GM10847 (cell line): ENCODE measurements around the gene HMGN4.

Source experiments
- POLR2A ChIP-seq: IDR thresholded peaks from 2 replicates; pipeline ENCODE4 v1.6.1; 2011; ENCODE audit not compliant: insufficient read length; ENCODE audit errors: extremely low read depth

The HMGN4 gene

DNA sequence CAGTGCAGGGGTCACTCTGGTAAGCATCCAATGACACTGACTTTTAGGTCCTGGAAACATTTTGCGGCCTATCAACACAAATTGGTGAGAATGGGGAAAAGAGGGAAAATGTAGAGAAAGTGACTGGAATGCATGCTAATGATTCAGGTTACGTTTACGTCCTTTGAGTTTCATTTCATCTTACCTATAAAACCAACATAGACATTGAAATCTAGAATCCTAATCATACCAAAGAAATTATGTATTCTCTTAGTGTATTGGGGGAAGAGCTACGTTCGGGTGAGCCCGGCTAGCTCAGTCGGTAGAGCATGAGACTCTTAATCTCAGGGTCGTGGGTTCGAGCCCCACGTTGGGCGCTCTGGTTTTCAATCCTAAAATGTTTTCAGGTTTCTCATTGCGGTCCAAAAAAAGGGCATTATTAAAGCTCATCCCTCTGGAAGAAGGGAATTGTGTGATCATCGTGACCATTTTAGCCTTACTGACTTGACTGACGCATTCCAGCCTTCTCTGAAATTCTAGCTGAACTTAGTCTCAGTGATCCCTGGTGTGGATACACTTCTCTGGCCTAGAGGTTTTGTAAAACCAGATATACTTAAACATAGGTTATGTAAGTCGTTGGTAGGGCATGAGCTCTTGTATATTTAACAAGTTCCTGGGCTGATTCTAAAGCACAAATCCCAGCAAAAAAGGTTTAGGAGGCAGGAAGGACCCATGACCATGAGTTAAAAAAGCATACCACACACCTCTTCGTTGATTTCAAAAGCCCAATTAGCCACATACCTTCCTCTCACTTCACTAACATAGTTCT is 18.3 kb downstream of the HMGN4 start:
- no peak for TF ChIP-seq POLR2A

DNA sequence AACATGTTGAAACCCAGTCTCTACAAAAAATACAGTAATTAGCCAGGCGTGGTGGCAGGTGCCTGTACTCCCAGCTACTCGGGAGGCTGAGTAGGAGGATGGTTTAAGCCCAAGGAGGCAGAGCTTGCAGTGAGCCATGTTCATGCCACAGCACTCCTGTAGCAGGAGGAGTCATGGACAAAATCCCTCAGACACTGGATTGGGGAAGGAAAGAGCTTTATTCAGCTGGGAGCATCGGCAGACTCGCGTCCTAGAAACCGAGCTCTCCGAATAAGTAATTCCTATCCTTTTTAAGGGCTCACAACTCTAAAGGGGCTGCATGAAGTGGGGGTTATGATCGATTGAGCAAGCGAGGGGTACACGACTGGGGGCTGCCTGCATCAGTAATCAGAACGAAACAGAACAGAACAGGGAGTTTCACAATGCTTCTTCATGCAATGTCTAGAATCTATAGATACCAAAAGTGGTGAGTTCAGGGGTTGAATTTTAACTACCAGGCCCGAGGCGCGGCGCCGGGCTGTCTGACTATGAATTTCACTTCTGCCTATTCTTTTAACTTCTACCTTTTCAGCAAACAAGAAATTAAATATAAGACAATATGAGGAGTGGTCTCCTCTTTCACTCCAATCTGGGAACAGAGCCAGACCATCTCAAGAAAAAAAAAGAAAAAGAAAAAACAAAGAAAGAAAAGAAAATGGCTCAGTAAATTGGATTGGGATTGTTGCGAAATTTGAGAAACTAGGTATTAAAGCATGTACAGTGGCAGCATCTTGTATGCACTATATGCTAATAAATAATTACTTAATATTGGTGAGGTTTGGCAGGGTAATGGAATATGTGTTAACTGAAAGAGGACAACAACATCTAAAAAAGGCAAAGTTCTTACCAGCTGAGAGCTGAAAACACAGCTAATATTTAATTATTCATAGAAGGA is 23.6 kb downstream of the HMGN4 start:
- no peak for TF ChIP-seq POLR2A

DNA sequence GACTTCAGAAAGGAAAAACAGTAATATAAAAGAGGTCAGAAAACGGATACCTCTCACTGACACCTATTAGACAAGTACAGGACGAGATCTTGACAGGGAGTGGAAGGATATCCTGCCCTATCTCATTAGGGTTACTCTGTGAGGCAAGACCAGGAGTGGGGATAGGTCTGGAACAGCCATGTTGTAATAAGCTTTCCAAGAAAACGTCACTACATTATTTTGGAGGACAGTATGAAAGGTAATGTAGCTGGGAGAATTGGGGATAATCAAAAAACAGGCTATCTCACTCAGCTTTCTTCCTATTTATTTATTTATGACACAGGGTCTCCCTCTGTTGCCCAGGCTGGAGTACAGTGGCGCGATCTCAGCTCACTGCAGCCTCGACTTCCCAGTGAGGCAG is 25.3 kb downstream of the HMGN4 start:
- no peak for TF ChIP-seq POLR2A

DNA sequence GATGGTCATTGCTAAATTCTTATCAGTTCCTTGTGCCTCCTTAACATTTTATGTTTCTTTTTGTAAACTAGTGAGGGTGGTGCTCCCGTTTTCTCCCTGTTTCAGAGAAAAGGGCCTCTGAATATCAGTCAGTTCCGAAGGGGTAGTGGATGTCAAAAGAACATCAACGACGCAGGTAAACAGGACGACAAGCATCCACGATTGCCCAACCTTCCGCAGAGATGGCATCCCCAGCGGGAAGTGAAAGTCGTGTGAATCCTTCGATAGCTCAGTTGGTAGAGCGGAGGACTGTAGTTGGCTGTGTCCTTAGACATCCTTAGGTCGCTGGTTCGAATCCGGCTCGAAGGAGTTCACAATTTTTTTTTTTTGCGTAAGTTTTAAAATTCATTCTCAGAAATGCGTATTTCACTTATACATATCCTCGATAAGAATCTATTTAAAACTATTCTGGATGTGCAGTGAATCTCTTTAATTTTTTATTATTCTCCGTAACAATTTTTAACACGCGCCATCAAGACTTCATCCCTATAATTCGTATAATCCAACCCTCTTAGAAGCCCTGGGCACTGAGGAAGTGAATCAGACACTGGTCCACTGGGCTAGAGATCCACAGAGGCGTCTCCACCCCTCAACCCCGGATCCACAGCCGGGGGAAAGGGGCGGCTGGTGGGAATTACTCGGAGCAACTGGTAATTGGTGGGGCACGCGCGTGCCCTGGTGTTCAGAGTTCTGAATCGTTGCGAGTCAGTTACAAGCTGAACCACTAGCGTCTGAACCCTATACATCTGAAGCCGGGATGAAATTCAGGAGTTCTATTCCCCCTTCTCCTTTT is 30.7 kb downstream of the HMGN4 start:
- TF ChIP-seq POLR2A, result no peak

DNA sequence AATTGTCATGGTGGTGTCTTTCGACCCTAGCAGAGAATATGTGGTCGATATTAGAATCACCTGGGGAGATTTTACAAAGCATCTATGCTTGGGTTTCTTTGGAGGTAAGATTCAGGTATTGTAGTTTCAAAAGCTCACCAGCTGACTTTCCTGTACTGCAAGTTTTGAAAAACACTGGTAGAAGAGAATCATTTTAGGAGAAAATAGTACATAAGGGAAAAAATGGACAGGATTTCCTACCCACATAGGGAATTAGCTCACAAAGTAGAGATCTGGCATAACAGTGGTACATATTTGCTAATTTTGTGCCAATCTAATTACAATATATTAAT is 31.2 kb downstream of the HMGN4 start:
- no peak for TF ChIP-seq POLR2A

DNA sequence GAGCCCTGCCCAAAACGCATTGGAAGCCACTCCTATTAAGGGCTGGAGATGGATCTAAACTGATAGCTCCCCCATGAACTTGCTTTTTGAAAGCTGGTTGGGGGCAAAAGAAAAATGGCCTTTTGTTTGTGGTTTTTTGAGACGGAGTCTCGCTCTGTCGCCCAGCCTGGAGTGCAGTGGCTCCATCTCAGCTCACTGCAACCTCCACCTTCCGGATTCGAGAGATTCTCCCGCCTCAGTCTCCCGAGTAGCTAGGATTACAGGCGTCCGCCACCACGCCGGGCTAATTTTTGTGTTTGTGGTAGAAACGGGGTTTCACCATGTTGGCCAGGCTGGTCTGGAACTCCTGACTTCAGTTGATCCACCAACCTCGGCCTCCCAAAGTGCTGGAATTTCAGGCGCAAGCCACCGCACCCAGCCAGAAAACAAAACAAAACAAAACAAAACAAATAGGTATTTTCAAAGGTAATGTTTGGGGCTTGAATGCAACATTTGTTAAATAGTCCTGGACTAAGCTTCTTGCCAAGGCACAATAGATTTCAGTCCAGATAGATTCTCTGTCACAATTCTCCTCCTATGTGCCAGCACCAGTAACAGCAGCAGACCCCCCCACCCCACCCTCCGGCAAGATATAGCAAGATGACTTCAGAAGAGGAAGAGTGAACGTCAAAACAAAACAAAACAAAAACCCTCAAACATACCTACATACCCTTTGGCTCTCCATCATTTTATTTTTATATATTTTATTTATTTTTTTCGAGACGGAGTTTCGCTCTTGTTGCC is 32.1 kb downstream of the HMGN4 start:
- TF ChIP-seq POLR2A, result no peak

DNA sequence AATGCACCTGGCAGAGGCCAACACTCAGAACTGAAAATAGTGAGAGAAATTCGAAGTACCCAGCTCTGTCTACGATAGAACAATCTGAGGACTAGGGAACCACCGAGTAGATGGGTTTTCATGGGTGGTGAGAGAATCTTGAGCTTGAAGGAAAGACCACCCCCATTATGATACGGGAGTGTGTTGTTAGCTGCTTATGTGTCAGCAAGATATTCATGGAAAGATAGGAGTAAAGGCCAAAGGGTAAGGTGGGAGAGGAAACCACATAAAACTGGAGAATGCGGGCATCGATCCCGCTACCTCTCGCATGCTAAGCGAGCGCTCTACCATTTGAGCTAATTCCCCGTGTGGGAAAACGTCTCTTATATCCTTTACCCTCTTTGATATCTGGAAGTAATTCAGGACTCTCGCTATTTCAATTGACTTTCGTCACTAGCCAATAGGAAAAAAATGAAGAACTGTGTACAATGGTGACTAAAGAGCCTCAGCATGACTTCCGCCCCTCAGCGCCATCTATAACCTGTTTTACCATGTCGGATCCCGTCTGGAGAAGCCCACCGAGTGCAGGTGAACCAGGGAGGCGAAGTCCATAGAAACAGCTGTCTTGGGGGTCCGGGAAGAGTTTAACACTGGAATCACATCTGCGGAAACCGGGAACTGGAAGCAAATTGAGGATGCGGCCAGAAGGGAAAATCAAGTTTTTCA is 33.6 kb downstream of the HMGN4 start:
- TF ChIP-seq POLR2A, result no peak

DNA sequence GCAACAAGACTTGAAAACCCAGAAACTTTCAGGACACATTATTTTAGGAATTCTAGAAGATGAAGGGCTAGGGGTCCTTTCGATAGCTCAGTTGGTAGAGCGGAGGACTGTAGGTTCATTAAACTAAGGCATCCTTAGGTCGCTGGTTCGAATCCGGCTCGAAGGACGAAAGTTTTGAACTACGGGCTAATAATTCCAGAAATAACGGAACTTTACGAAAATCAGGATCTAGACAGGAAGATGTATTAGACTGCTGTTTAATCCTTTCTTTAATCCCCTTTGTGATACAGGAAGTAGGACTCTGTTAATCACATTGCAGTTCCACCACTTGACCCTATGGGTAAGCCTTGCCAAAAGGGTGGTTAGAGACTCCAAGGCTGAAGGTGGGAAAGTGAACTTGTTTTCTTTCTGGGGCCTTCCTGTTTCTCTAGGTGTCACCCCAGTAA is 37.4 kb downstream of the HMGN4 start:
- no peak for TF ChIP-seq POLR2A

DNA sequence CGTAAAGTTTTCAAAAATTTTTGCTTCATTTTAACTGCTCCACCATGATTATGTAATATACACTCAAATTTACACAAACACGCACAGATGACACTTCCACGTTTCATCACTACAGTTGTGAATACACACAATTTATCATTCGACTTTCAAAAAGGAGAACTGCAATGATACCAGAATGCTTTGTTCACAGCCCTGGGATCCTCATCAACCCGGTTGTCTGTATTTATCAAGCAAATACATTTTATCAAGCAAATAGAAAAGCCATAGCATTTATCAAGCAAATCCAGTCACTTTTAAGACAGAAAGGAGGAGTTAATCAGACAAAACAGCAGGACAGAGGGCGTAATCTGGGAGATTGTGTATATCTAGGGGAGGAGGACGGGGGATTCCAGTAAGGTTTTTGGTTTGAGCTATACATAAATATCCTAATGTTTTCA is 38.3 kb downstream of the HMGN4 start:
- TF ChIP-seq POLR2A, result no peak

DNA sequence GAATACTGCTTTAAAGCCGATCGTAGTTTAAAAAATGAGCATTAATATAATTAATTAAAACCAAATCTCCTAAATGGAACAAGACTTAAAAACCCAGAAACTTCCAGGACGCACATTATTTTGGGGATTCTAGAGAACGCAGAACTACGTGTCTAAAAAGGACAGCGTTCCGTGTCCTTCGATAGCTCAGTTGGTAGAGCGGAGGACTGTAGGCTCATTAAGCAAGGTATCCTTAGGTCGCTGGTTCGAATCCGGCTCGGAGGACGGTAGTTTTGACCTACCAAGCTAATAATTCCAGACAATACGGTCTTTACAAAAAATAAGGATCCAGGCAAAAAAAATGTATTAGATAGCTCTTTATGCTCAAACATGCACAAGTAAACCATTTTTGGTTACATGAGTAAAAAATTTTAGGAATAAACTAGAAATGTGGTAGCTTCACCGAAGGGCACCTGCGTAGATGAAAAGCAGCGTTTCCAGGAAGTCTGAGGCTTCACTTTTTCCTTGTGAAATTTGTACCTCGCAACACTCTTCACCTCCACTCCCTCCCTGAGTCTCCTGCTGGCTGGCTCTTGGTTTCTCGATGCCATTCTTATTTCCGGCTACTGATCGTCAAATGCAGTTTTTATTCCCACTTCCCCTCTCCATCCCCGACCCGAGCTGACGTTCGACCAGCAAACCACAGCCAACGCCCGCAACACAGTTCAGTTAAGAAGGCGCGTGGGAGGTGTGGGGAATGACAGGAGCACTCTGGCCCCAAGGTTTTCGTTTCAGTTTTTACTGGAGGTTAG is 39.0 kb downstream of the HMGN4 start:
- TF ChIP-seq POLR2A, result no peak

DNA sequence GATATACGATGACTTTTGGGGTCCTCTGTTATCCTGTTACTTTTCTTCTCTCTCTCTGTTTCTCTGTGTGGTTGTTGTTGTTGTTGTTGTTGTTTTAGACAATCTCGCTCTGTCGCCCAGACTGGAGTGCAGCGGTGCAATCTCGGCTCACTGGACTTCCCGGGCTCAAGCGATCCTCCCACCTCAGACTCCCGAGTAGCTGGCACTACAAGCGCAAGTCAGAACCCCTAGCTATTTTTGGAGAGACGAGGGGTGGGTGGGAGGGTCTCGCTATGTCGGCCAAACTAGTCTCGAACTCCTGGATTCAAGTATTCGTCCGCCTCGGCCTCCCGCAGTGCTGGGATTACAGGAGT is 39.5 kb downstream of the HMGN4 start:
- TF ChIP-seq POLR2A, result no peak

DNA sequence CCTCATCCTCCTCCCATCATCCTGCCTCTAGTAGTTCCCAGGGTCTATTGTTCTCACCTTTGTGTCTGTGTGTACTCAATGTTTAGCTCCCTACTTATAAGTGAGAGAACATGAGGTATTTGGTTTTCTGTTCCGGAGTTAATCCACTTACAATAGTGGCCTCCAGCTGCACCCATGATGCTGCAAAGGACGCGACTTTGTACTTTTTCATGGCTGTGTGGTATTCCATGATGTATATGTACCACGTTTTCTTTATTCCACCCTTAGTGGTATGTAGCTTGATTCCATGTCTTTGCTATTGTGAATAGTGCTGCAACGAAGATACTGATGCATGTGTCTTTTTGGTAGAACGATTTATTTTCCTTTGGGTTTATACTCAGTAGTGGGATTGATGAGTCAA is 40.1 kb downstream of the HMGN4 start:
- no peak for TF ChIP-seq POLR2A

DNA sequence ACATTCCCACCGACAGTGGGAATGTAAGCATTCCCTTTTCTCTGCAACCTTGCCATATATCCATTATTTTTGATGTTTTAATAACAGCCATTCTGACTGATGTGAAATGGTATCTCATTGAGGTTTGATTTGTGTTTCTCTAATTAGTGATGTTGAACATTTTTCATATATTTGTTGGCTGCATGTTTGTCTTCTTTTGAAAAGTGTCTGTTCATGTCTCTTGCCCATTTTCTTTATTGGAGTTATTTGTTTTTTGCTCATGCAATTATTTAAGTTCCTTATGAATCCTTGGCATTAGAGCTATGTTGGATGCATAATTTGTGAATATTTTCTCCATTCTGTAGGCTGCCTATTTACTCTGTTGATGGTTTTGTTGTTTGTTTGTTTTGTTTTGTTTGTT is 40.6 kb downstream of the HMGN4 start:
- no peak for TF ChIP-seq POLR2A
